AG09319 (cell line): ENCODE results near the gene AK8.

ENCODE experiments used
- DNase-seq: peaks from one replicate; pipeline ENCODE4 v3.0.0-alpha.2; 2010; ENCODE audit warnings: low read depth; ENCODE audit errors: extremely low read depth
- TF ChIP-seq, protein P1 (sequence below): IDR thresholded peaks from 2 replicates; pipeline ENCODE4 v1.5.1; 2011; ENCODE audit warnings: low read depth, mild to moderate bottlenecking, inconsistent platforms, low read length, moderate library complexity

Gene AK8

DNA sequence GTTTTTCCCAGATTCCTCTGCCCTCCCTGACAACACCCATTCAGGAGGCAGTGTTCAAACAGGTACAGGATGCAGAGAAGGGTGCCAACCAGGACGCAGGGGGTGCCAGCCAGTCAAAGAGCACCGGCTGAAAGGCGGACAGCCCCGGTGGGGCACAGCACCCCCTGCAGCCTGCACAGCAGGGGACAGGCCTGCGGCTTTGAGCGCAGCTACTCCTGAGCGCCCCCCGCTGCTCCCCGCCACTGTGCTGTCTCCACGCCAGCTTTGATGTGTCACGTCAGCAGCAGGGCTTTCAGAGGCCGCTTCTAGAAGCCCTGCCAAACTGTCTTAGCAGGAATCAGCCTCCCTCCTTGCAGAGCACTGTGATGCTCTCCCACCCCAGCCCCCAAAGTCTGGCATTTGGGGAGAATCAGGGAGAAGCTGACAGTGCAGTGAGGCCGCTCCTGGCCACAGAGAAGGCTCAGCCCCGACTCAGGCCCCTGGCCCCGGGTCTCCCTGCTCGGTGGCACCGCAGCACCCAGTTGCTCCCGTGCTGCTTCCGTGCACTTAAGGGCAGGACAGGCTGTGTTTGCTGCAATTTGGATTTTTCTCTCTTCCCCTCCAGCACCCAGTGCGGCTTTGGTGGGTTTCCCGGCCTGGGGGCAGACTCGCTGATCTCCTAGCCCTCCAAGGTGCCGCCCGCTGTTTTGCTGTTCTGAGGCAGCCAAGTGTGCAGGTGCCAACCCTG, 20.3 kb downstream of the AK8 start:
- no peak for DNase-seq
- TF ChIP-seq, protein P1, sequence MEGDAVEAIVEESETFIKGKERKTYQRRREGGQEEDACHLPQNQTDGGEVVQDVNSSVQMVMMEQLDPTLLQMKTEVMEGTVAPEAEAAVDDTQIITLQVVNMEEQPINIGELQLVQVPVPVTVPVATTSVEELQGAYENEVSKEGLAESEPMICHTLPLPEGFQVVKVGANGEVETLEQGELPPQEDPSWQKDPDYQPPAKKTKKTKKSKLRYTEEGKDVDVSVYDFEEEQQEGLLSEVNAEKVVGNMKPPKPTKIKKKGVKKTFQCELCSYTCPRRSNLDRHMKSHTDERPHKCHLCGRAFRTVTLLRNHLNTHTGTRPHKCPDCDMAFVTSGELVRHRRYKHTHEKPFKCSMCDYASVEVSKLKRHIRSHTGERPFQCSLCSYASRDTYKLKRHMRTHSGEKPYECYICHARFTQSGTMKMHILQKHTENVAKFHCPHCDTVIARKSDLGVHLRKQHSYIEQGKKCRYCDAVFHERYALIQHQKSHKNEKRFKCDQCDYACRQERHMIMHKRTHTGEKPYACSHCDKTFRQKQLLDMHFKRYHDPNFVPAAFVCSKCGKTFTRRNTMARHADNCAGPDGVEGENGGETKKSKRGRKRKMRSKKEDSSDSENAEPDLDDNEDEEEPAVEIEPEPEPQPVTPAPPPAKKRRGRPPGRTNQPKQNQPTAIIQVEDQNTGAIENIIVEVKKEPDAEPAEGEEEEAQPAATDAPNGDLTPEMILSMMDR, result no peak; the same call in 1 of the 2 replicates

DNA sequence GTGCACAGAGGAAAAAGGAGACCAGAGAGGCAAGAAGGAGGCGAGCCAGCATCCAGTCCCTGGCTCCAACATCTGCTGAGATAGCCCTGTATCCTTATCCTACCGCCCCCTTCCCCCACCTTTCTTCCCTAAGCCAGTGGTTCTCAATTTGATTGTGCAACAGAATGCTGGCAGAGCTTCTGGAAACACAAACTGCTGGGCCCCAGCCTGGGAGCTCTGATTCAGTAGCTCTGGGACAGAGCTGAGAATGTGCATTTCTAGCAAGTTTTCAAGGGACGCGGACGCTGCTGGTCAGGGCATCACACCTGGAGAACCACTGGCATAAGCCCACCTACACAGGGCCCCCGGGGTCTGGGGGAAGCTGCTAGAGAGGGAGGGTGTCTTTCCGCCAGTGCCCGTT, 21.1 kb downstream of the AK8 start:
- peak; percentile 40 for DNase-seq
- TF ChIP-seq, protein P1, result no peak

DNA sequence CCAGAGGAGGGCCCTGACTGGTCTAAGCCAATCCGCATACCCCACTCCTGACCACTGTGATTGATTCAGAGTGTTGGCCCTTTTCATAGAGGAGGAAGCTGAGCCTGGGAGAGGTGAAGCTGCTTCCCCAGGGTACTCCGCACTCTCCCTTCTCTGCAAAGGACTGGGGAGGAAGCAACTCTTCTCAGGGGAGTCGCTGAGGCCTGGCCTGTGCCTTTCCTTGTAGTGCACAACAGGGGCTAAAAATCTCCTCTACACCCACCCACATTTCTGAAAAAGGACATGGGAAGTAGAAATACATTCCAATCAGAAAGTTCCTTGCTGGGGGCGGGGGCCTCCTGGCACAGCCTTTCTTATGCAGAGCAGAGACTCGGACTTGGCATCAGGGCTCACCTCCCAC, 22.2 kb downstream of the AK8 start:
- DNase-seq, result no peak
- TF ChIP-seq, protein P1, result no peak

DNA sequence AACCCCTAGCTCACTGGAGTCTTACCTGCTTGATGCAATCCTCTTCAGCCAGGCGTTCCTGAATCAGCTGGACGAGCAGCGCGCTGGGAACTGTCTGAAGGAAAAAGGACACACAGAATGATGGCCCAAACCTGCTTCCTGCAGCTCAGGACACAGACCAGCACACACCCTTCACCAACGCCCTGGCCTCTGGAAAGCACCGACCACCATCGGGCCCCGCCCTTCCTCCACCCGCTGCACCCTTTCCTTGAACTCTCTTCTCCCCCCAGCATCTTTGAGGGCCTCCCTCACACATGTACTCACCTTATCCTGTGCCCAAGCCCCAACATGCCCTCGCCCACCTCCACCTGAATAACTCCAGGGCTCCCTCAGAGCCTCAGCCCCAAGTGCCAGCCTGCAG, 23.3 kb downstream of the AK8 start:
- TF ChIP-seq, protein P1, result no peak
- DNase-seq, result no peak

DNA sequence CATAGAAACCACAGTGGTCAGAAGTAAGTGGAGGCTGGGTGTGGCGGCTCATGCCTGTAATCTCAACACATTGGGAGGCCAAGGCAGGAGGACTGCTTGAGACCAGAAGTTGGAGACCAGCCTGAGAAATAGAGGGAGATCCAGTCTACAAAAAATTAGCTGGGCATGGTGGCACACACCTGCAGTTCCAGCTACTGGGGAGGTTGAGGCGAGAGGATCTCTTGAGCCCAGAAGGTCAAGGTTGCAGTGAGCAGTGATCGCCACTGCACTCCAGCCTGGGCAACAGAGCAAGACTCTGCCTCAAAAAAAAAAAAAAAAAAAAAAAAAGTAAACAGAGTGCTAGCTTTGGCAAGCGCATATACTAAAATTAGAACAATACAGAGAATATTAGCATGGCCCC, 24.6 kb downstream of the AK8 start:
- no peak for DNase-seq
- TF ChIP-seq, protein P1, result no peak

DNA sequence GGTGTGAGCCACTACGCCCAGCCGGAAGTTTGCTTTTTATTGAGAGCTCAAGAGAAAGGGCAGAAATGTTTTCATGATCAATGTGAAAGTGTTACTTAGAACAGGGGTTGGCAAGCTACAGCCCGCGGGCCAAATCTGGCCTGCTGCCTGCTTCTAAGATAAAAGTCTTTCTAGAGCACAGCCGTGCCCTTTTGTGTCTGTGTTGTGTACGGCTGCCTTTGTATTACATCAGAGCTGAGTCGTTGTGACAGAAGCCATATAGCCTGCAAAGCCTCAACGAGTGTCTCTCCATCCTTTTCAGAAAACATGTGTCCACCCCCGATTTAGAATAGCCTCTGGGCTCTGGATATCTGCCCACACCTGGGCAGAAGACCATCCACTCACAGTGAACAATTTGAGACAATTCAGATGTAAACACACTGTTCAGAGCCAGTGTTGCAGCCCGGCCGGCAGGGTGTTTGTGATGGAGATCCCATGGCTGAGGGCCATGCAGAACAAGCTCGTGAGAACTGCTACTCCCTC, 28.8 kb downstream of the AK8 start:
- TF ChIP-seq, protein P1, result no peak

DNA sequence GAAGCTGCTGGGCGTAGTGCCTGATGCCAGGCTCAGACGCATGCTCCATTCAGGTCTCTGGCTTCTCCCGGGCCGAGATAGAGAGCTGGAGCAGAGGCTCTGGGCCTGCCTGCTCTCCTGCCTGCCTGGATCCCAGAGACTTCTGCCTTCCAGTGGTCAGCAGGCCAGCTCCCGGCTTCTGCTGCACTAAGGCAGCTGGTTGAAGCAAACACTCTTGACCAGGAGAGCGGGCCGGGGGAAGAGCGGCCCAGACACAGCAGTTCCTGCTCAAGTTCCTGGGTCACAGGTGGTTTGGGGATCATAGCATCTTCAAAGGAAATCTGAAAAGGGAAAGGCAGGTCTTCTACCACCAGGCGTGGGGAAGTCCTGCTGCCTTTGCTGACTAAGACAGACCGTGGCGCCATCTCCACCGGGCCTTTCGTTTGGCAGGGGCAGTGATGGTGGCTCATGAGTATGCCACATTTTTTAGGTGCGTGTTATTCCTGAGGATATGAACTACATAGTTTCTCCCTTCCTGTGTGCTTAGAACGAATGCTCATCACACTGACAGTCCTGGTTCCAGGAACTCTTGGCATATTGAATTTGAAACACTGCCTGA, 31.1 kb downstream of the AK8 start:
- TF ChIP-seq, protein P1, result no peak
- DNase-seq, result no peak

More for the DNA sequence above, 28.8 kb downstream of the AK8 start:
- DNase-seq, result no peak
